GM21576 (cell line): ENCODE measurements around the gene RAG2.
A peak's percentile ranks its signal among the peaks of the same experiment; 100 is the strongest.

ENCODE experiments used
- ATAC-seq: cut with Tn5 transposase; IDR thresholded peaks from one replicate; pipeline ENCODE4 v1.9.1; 2021; ENCODE audit warnings: mild to moderate bottlenecking, moderate library complexity; ENCODE audit not compliant: unreplicated experiment

The RAG2 gene

DNA sequence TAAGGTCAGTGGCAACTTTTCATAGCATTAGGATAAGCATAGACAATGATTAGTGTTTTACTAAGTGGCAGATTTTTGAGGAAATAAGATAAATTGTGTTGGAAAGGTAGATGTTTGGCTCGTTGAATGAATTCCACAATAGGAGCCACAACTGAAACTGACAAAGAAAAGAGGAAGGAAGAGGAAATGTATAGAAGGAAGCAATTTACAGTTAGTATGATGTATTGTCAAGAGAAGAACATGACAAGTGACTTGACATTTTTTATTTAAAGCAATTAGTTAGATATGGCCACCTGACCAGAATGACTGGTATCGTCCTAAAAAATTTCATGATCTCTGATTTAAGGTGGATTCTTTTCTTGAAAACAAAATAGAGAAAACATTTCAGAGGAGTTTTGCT is 3.1 kb upstream of the RAG2 start:
- no peak for ATAC-seq

DNA sequence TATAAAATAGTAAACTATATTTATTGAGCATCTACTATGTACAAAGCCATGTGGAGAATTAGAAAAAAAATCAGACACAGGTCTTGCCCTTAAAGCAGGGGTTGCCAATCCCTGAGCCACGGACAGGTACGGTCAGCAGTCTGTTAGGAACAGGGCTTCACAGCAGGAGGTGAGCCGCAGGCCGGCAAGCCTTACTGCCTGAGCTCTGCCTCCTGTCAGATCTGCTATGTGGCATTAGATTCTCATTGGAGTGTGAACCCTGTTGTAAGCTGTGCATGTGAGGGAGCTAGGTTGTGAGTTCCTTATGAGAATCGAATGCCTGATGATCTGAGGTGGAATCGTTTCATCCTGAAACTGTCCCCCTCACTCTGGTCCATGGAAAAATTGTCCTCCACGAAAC is 2.1 kb upstream of the RAG2 start:
- ATAC-seq, result no peak

DNA sequence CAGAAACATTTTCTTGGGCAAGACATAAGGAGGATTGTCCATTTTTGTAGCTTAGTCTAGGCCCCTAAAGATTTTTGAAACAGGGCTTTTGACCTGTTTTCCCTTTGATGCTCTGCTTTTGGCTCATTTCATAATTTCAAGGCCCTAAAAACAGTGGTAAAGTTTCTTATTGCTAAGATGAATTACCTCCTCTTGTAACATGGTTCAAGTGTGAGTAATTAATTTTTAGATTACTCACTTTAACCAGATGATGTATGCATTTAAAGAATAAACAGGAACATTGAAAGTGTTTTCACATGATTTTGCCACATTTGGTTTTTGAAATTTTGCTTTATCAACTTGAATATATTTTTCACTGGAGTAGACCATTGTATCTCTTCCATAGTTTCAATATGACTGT is 1.2 kb downstream of the RAG2 start:
- no peak for ATAC-seq

DNA sequence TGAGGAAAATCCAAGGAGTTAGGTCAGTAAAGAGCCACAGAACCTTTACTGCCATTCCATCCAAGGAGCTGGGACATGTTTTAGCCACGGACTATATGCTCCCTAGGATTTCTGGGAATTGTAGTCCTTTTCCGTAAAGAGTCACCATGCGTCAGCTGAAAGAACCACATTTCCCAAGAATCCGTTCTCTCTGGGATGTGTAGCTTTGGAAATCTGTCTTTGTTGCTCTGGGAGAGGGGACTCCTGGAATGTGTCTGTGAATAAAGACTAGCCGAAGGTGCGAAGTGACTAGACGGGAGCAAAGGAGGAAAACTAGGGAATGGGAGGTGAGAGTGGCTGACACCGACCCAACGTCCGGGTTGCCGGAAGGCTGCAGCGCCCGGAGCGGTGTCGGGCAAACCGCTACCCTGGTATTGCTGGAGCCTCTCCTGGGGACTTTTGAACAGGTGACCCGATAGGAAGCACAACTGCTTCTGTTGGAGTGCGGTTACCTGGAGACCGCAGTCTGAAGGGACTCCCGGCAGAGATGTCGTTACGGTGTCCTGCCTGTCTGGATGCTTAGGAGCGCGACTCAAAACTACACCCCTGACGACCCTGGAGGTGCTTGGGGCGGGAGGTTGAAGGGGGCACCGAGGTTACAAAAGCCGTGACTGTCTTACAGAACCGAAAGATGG is 3.6 kb downstream of the RAG2 start, which contains the start of gene IFTAP:
TSS of gene IFTAP (plus strand) at position 187 of the 674 bp plus-strand sequence. CDS start 15,602 bp downstream, outside the sequence.
- peak; percentile 79 for ATAC-seq

DNA sequence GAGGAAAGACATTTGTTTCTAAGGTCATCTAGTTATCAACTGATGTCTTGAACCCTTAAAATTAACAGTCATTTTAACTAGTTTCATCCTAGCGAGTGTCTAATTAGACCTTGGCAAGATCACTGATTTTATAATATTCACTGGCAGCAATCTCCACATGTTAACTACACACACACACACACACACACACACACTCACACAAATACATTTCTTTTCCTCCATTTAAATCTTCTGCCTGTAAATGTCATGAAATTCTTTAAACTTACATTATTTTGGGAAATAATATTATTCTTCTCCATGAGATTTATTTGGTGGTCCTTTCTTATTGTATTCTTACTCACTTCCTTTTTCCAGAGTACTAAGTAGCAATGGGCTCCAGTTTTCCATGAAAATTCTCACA is 6.6 kb downstream of the RAG2 start:
- ATAC-seq, result no peak

DNA sequence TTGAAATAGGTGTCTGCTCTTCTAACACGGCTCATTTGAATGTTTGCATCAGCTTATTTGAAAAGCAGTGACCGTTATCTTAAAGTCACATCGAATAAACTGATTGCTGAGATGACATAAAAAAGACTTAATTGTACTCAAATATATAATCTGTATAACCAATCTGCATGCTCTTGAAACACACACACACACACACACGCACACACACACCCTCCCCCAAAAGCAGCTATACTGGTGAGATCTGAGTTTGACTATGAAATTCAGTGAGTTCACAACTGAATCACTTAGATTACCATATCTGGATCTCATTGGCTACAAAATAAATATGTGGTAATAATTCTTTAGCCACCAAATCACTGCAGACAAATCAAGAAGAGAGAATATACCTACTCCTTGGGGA is 7.5 kb downstream of the RAG2 start:
- no peak for ATAC-seq

DNA sequence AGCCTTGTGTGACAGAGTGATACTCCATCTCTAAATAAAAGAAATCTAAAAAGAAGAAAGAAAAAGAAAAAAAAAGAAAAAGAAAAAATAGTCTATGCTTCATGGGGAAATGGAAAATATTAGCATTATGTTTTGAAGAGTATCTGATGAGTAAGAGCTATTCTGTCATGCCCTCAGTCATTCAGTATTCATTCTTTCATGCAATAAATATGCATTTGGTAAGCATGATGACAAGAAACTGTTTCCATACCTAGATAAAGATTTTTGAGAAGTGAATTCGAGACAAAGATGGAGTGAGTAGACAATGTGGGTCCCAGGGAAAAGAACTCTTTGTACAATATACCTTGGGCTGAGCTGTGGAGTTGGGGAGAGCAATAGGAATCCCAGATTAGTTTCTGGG is 9.9 kb downstream of the RAG2 start:
- no peak for ATAC-seq

DNA sequence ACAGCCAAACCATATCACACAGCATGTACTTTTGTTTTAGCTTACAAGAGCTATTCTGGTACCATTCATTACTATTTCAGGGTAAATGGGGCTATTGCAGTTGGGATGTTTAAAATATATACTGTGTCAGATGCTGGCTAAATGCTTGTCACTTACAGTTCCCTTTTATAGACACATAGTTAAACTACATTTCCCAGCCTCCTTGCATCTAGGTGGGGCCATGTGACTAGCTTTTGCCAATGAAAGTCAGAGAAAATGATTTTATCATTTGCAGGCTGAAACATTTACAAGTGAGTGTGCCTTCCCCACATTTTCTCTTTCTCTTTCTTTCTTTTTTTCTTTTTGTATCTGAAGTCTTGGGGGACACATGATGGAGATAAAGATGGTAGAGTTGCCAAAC is 11.5 kb downstream of the RAG2 start:
- peak; percentile 82 for ATAC-seq

DNA sequence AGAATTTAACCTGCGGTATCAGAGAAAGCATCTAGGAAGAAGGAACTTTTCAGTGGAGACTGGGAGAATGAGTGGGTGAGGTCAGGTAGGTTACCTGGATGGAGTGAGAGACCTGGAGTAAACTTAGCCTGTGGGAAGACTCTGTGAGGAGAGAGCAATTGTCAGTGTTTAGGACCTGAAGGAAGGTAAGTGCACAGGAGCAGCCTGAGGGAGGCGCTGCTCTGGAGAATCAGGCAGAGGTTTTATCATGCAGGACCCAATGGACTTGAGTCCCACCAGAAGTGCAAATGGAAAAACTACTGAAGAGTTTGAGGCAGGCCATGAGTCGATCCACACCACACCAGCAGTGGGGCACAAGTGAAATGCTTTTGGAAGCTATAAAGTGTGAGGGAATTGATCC is 14.4 kb downstream of the RAG2 start:
- no peak for ATAC-seq

DNA sequence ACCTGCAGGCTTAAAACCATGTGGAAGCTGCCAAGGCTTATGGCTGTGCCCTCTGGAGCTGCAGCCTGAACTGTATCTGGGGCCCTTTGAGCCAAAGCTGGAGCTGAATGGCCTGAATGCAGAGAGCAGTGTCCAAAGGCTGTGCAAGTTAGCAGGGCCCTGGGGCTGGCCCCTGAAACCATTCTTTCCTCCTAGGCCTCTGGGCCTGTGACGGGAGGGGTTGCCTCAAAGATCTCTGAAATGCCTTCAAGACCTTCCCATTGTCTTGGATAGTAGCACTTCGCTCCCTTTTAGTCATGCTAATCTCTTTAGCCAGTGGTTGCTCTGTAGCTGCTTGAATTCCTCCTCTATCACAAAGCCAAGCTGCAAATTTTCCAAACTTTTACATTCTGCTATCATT is 16.5 kb downstream of the RAG2 start:
- no peak for ATAC-seq

DNA sequence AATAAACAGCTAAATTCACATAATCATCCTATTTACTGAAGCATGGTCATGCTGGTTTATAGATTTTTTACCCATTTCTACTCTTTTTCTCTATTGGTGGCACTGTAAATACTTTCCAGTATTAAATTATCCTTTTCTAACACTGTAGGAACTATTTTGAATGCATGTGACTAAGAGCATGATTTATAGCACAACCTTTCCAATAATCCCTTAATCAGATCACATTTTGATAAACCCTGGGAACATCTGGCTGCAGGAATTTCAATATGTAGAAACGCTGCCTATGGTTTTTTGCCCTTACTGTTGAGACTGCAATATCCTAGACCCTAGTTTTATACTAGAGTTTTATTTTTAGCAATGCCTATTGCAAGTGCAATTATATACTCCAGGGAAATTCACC is 19.6 kb downstream of the RAG2 start:
- no peak for ATAC-seq

DNA sequence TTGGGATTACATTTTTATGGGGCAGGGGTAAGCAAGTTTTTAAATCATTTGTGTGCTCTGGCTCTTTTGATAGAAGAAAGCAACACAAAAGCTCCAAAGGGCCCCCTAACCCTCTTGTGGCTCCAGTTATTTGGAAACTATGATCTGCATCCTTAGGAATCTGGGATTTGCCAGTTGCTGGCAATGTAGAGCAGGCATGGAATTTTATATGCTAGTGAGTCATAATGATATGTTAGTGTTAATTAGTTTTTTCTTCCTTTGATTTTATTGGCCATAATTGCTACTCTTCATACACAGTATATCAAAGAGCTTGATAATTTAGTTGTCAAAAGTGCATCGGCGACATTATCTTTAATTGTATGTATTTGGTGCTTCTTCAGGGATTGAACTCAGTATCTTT is 20.2 kb downstream of the RAG2 start:
- ATAC-seq, result no peak

DNA sequence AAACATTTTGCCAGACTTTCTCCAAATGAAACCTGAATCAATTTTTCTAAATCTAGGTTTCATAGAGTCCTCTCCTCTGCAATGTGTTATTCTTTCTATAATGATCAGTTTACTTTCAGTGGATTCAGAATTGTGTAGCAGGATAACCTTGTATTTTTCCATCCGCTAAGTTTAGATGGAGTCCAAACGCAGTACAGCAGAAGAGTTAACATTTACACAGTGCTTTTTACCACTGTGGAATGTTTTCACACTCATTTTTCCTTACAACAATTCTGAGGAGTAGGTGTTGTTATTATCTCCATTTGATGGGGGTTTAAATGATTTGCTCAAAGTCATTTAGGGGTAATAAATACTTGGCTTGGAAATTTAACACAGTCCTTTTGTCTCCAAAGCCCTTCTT is 20.7 kb downstream of the RAG2 start:
- ATAC-seq, result no peak

DNA sequence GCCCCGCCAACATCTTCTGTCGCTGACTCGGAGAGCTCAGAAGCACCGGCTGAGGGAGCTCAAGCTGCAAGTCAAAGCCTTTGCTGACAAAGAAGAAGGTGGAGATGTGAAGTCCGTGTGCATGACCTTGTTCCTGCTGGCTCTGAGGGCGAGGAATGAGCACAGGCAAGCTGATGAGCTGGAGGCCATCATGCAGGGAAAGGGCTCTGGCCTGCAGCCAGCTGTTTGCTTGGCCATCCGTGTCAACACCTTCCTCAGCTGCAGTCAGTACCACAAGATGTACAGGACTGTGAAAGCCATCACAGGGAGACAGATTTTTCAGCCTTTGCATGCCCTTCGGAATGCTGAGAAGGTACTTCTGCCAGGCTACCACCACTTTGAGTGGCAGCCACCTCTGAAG is 23.6 kb downstream of the RAG2 start:
- no peak for ATAC-seq

DNA sequence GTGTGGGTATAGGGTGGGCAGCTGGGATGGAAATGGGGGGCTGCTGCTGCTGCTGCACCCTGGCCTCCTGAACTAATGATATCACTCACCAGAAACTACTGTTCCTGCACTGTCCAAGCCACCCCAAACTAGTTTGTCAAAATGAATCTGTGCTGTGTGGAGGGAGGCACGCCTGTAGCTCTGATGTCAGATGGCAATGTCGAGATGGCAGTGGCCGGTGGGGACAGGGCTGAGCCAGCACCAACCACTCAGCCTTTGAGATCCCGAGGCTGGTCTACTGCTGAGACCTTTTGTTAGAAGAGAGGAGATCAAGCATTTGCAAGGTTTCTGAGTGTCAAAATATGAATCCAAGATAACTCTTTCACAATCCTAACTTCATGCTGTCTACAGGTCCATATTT is 28.9 kb downstream of the RAG2 start:
- no peak for ATAC-seq

DNA sequence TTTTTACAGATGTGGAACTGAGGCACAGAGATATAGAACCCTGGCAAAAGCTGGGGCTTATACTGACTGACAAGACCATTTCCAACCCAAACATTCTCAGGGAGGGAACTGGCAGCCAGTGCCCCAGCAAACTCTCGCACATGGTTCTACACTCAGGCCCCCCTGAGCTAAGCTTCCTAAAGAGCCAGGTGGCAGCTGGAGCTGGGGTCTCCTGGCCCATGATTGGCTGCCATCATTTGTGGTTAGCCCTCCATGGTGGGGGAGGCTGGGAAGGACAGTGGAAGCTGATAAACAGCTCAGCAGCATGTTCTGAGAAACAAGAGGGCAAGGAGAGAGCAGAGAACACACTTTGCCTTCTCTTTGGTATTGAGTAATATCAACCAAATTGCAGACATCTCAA is 30.3 kb downstream of the RAG2 start, which contains the start of gene RAG1:
TSS of gene RAG1 (plus strand) at position 314 of the 400 bp plus-strand sequence. CDS start 5,298 bp downstream, outside the sequence.
- ATAC-seq, result no peak

DNA sequence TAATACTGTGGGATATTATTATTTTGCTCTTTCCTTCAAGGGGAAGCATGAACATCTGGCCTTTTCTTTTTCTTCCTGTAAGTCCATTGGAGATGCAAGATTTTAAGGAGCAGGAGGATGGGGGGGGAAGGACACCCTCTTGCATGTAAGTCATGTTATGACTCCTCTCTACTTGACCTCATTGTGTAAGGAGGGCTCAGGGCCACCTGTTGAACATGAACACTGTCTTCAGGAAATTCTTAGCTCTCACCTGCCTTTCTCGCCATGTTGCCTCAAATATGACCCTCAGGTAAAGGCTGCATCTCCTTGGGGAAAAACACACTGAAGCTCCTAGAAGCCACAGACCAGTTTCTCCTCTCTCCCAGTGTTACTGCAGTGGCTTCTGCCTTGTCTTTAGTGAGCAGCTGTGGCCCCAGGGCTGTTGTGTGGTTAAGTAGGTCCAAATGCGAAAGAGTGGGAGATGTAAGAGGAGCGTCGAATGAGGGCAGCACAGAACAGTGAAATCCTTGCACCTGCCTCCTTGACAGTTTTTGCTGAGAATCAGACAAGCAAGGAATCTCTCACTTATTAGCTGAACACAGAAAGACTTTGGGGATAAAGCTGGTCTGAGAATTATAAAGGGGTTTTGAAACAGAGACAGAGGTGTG is 31.5 kb downstream of the RAG2 start:
- ATAC-seq, result no peak

DNA sequence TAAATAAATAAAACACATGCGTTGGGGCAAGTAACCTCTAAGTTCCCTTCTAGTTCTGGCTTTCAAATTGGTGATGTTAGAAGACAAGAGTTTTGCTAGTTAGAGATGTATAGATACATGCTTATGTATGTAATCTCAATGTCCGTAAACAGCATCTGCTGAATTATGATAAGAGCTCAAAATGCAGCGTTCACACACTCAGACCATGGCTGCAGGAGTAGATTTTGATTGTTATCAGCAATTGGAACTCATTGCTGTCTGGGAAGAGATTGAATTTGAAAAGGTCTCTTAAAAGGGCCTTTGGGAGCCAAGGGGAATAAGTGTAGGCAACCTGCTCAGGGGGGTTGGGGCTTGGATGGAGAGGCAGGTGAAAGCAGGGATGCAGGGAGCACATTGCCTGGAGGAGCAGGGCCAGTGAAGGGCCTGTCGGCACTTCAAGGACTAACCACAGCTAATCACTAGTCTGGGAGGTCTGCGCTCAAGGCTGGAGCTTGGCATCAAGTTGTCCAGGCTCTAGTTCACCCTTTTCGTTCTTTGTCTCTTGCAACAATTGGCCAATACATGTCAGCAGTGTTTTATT is 32.9 kb downstream of the RAG2 start:
- ATAC-seq, result no peak

DNA sequence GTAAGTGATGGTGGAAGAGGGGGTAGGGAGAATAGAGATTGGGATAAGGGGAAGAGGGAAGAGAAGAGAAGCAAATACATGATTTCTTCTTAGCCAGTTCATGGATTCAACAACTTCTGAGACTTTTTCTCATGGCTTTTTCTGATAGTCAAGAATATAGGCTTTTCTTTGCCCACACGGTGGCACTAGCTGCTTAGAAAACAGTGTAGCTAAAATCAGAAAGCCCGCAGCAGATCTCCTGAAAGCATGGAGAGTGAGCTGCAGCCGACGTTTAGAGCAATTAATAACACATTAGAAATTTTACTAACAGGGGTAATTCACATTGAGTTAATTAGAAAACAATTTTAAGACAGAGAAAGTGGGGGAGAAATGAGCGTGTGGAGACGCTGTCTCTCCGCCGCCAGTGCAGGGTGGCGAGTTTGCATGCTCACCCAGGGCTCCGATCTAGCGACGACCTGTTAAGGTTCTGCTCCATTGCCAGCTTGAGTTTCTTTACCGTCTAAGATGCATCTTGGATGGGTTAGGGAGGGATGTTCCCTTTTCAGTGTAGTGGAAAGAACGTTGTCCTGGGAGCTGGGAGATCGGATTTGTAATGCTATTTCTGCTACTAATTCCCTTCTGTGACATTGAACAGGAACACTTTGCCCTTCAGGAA is 33.5 kb downstream of the RAG2 start:
- peak; percentile 60 for ATAC-seq

DNA sequence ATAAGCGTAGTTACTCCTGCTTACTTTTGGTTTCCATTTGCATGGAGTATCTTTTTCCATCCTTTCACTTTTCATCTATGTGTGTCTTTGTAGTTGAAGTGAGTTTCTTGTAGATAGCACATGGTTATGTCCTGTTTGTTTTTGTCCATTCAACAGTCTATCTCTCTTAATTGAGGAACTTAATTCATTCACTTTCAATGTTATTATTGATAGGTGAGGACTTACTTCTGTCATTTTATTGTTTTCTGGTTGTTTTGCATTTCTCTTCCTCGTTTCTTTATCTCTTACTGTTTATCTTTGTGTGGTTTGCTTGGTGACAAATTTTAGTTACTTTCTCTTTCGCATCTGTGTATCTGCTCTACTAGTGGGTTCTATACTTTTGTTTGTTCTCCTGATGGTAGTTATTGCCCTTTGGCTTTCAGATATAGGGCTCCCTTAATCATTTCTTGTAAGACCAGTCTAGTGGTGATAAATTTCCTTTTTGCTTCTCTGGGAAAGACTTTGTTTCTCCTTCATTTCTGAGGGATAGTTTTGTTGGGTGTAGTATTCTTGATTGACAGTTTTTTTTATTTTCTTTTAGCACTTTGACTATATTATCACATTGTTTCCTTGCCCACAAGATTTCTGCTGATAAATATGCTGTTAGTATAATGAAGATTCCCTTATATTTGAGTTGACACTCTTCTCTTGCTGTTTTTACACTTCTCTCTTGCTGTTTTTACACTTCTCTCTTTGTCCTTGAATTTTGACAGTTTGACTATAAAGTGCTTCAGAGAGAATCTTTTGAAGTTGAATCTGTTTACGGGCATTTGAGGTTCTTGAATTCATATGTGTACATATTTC is 39.2 kb downstream of the RAG2 start:
- ATAC-seq, result peak; percentile 96

DNA sequence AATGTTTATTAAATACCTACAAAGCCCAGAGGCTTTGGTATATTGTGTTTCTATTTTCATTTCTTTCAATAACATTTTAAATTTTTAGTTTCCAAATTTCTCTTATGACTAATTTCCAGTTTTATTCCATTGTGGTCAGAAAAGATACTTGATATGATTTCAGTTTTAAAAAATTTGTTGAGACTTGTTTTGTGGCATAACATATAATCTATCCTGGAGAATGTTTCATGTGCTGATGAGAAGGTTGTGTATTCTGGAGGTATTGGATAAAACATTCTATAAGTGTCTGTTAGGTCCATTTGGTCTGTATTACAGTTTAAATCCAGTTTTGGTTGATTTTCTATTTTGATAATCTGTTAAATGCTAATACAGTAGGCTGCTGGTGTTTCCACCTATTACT is 40.0 kb downstream of the RAG2 start:
- no peak for ATAC-seq
